Prostate gland (tissue), 2 donors: ENCODE measurements around the gene AGR2. TPM values are rescaled to one million over a fixed set of nuclear protein-coding genes. Genes with fewer than 3 reads are reported as not detected.
A peak's percentile ranks its signal among the peaks of the same experiment; 100 is the strongest.

Experiments
- DNase-seq: peaks from one replicate; pipeline ENCODE4 v3.0.0-alpha.2; 2019; ENCODE audit warnings: low spot score
- H3K27ac ChIP-seq, 2 donors: fragments of 200-600 bp; sonication (generic); 2 replicates each; pipeline ENCODE4 v1.5.1; 2017 to 2019
- H3K27me3 ChIP-seq: fragments of 200-600 bp; sonication (generic); replicated peaks from 2 replicates; pipeline ENCODE4 v1.5.1; 2019; ENCODE audit not compliant: insufficient read depth
- H3K36me3 ChIP-seq, 2 donors: fragments of 200-600 bp; sonication (generic); 1 replicate in 1 of 2; 2 replicates in 1 of 2; pipeline versions ENCODE4 v1.5.1 to v1.8.1; 2017 to 2019
- H3K4me1 ChIP-seq: fragments of 200-600 bp; sonication (generic); replicated peaks from 2 replicates; pipeline ENCODE4 v1.5.1; 2019
- H3K4me3 ChIP-seq, 2 donors: fragments of 200-600 bp; sonication (generic); 2 replicates each; pipeline ENCODE4 v1.5.1; 2017 to 2019
- H3K9me3 ChIP-seq: fragments of 200-600 bp; sonication (generic); 2 replicates; pipeline ENCODE4 v1.5.1; 2017
- CTCF ChIP-seq, 4 experiments: fragments of 200-600 bp in 2 of 4; fragments of 450-650 bp in 2 of 4; sonication (generic) in 2 of 4; IDR thresholded peaks; 1 replicate in 3 of 4; 2 replicates in 1 of 4; pipeline ENCODE4 v1.5.1; 2016 to 2019; ENCODE audit warnings: antibody characterized with exemption in 4 of 4, mild to moderate bottlenecking in 2 of 4, moderate library complexity in 2 of 4
- POLR2A ChIP-seq: fragments of 450-650 bp; IDR thresholded peaks from one replicate; pipeline ENCODE4 v1.6.1; 2016; ENCODE audit warnings: antibody characterized with exemption, mild to moderate bottlenecking
- POLR2AphosphoS5 ChIP-seq: sonication (generic); formaldehyde crosslinking; IDR thresholded peaks from one replicate; pipeline ENCODE4 v1.6.1; 2017; ENCODE audit warnings: antibody characterized with exemption
- WGBS: methylation state at CpG from one replicate; pipeline ENCODE4 v1.1.5; 2018; 5-methylcytosine and 5-hydroxymethylcytosine counted together
- intact Hi-C: fragments of 100-400 bp; cut with DNase I; formaldehyde crosslinking; loops from one replicate; pipeline ENCODE4 v1.14.2; 2022
- total RNA-seq, 2 donors: library from RNA; depleted of rRNA; stranded (reverse); fragments of >200 nt; gene quantifications; one replicate each; pipeline ENCODE4 v1.1.0, GENCODE V29; 2016

Gene AGR2
- total RNA-seq, 2 donors from 2014 or later: 74.6 to 290 TPM

- Histone ChIP-seq H3K4me1 (no peaks in the 10 kb centered on the region), H3K27ac (no peak overlapping the region), H3K9me3 (no peaks in the 10 kb centered on the region), H3K27me3 (no peaks in the 10 kb centered on the region), H3K36me3 (no peaks in the 10 kb centered on the region), H3K4me3 (no peak overlapping the region)
- DNase-seq: no peak
- TF ChIP-seq POLR2A (no peak), CTCF (IDR thresholded peaks at IDR 0.05) (no peak), POLR2AphosphoS5 (no peak)
- WGBS: 45% methylated on average over 1 of the region's 1 CpG
- intact Hi-C loops: no loop called here
Observed at GRCh38 chr7:16747102-16747501, 57.7 kb downstream of the AGR2 start.

GRCh38 chr7:16745645-16746044 lies 59.2 kb downstream of the AGR2 start:
- no peak for DNase-seq
- intact Hi-C loops: no loop called here
- H3K27me3 ChIP-seq: no peaks in the 10 kb centered on the region
- no peak overlapping the region for H3K27ac ChIP-seq
- 67% methylated on average over 2 of the region's 2 CpGs for WGBS
- no peaks in the 10 kb centered on the region for H3K9me3 ChIP-seq
- no peak overlapping the region for H3K4me3 ChIP-seq
- no peak for TF ChIP-seq POLR2A
- no peak for TF ChIP-seq POLR2AphosphoS5
- TF ChIP-seq CTCF (IDR thresholded peaks at IDR 0.05): no peak
- no peaks in the 10 kb centered on the region for H3K36me3 ChIP-seq
- no peaks in the 10 kb centered on the region for H3K4me1 ChIP-seq

- Histone ChIP-seq H3K9me3 (no peaks in the 10 kb centered on the region), H3K27ac (no peak overlapping the region), H3K4me3 (no peak overlapping the region), H3K27me3 (no peaks in the 10 kb centered on the region), H3K4me1 (no peaks in the 10 kb centered on the region), H3K36me3 (no peaks in the 10 kb centered on the region)
- TF ChIP-seq POLR2A (no peak), CTCF (IDR thresholded peaks at IDR 0.05) (no peak), POLR2AphosphoS5 (no peak)
- 32% methylated on average over 6 of the region's 6 CpGs for WGBS
- no peak for DNase-seq
- intact Hi-C loops: no loop called here
Observed at GRCh38 chr7:16744518-16745250, 60.1 kb downstream of the AGR2 start.

- WGBS: 26% methylated on average over 4 of the region's 4 CpGs
- Histone ChIP-seq H3K27ac (peak overlapping the region in 1 of 2 donors; percentile 5), H3K4me3 (no peak overlapping the region), H3K9me3 (no peaks in the 10 kb centered on the region), H3K27me3 (no peaks in the 10 kb centered on the region), H3K4me1 (no peaks in the 10 kb centered on the region), H3K36me3 (no peaks in the 10 kb centered on the region)
- peak; percentile 16 for TF ChIP-seq POLR2AphosphoS5
- no peak for TF ChIP-seq POLR2A
- DNase-seq: no peak
- intact Hi-C loops: loop anchor here (2.0 kb wide), 1 partner anchor 96 kb away; the partner anchor contains the start of gene BZW2
Observed at GRCh38 chr7:16743236-16743635, 61.6 kb downstream of the AGR2 start.

- Histone ChIP-seq H3K9me3 (no peaks in the 10 kb centered on the region), H3K36me3 (no peaks in the 10 kb centered on the region), H3K27ac (no peak overlapping the region), H3K4me3 (no peak overlapping the region), H3K4me1 (no peaks in the 10 kb centered on the region), H3K27me3 (no peaks in the 10 kb centered on the region)
- DNase-seq: no peak
- intact Hi-C loops: loop anchor here (2.0 kb wide), 1 partner anchor 96 kb away; the partner anchor contains the start of gene BZW2
- WGBS: over 99% methylated on average over 3 of the region's 3 CpGs
- TF ChIP-seq POLR2A (no peak), POLR2AphosphoS5 (no peak), CTCF (IDR thresholded peaks at IDR 0.05) (no peak)
Observed at GRCh38 chr7:16742547-16742946, 62.3 kb downstream of the AGR2 start.

Other genes starting within 250 kb of the AGR2 start
- 10 to 100 TPM; 15.5 to 16.4 TPM for gene ANKMY2, start 159.2 kb downstream of the AGR2 start, total RNA-seq
- 10 to 100 TPM; 31.0 to 33.5 TPM for gene BZW2, start 158.8 kb downstream of the AGR2 start, total RNA-seq
- gene TSPAN13, start 51.2 kb downstream of the AGR2 start, total RNA-seq: 10 to 100 TPM; 21.8 to 43.7 TPM
- gene AGR3, start 77.0 kb upstream of the AGR2 start, total RNA-seq: 1 to 10 TPM in 1 of 2 donors, not detected in 1; 6.7 TPM